WTC11 (cell line): ENCODE measurements around the gene SAE1. TPM values are rescaled to one million over a fixed set of nuclear protein-coding genes. Genes with fewer than 3 reads are reported as not detected.

Experiments used
- ATAC-seq: fragments of 200-7000 bp; cut with Tn5 transposase; 2 replicates; pipeline ENCODE4 v1.10.0; 2021; ENCODE audit warnings: mild to moderate bottlenecking, moderate library complexity
- CTCF ChIA-PET: fragments of 300-600 bp; sonication (Branson Sonifier 250); formaldehyde crosslinking; loops from one replicate; lab custom pipeline; 2021; ENCODE audit warnings: antibody characterized with exemption; lab: Charles Lee
- POLR2A ChIA-PET: fragments of 350-600 bp; sonication (Branson Sonifier 250); formaldehyde crosslinking; loops from one replicate; lab custom pipeline; 2021; ENCODE audit warnings: antibody characterized with exemption; lab: Charles Lee
- DNase-seq: peaks from one replicate; pipeline ENCODE4 v3.0.0; 2021; ENCODE audit warnings: low spot score
- H3K27ac Mint-ChIP-seq: 2 replicates; pipeline ENCODE4 v1.8.0; 2021; ENCODE audit warnings: mixed read lengths
- H3K27me3 Mint-ChIP-seq: 2 replicates; pipeline ENCODE4 v1.8.0; 2021; ENCODE audit warnings: low read depth, mild to moderate bottlenecking, moderate library complexity, mixed read lengths
- H3K36me3 Mint-ChIP-seq: 2 replicates; pipeline ENCODE4 v1.8.0; 2021; ENCODE audit warnings: mixed read lengths
- H3K4me1 Mint-ChIP-seq: 2 replicates; pipeline ENCODE4 v1.8.0; 2022; ENCODE audit warnings: mixed read lengths
- H3K4me3 Mint-ChIP-seq: 2 replicates; pipeline ENCODE4 v1.8.0; 2021; ENCODE audit warnings: mild to moderate bottlenecking, moderate library complexity, mixed read lengths
- H3K9me3 Mint-ChIP-seq: 2 replicates; pipeline ENCODE4 v1.8.0; 2021; ENCODE audit warnings: mixed read lengths
- ARID4B ChIP-seq: sonication (generic); formaldehyde crosslinking; IDR thresholded peaks from 2 replicates; pipeline ENCODE4 v1.8.0; 2023; ENCODE audit warnings: missing genetic modification reagents, mild to moderate bottlenecking, borderline replicate concordance
- CREM ChIP-seq: sonication (generic); formaldehyde crosslinking; IDR thresholded peaks from 2 replicates; pipeline ENCODE4 v1.8.1; 2022; ENCODE audit warnings: mild to moderate bottlenecking, missing genetic modification reagents, moderate library complexity
- EMX1 ChIP-seq: fragments of 250-450 bp; sonication (Bioruptor Pico); IDR thresholded peaks from 2 replicates; pipeline ENCODE4 v1.8.0; 2021; ENCODE audit warnings: mild to moderate bottlenecking
- MAX ChIP-seq: sonication (generic); formaldehyde crosslinking; IDR thresholded peaks from 2 replicates; pipeline ENCODE4 v1.8.0; 2022; ENCODE audit warnings: mild to moderate bottlenecking, missing genetic modification reagents
- SP1 ChIP-seq: sonication (generic); formaldehyde crosslinking; conservative IDR thresholded peaks from 2 replicates; pipeline ENCODE4 v1.8.1; 2022; ENCODE audit warnings: missing genetic modification reagents
- TP53 ChIP-seq: sonication (generic); formaldehyde crosslinking; IDR thresholded peaks from 2 replicates; pipeline ENCODE4 v1.8.1; 2023; ENCODE audit warnings: mild to moderate bottlenecking, missing genetic modification reagents
- ZMAT4 ChIP-seq: fragments of 250-450 bp; sonication (Bioruptor Pico); IDR thresholded peaks from 2 replicates; pipeline ENCODE4 v1.9.0; 2021; ENCODE audit warnings: mild to moderate bottlenecking
- ZNF317 ChIP-seq: sonication (generic); formaldehyde crosslinking; IDR thresholded peaks from 2 replicates; pipeline ENCODE4 v1.8.1; 2023; ENCODE audit warnings: low read depth, mild to moderate bottlenecking, moderate library complexity, missing genetic modification reagents, borderline replicate concordance
- ZNF396 ChIP-seq: fragments of 250-450 bp; sonication (Bioruptor Pico); IDR thresholded peaks from 2 replicates; pipeline ENCODE4 v1.8.0; 2021; ENCODE audit warnings: mild to moderate bottlenecking, moderate library complexity, borderline replicate concordance
- total RNA-seq: library from RNA; stranded (reverse); gene quantifications from 3 replicates; pipeline ENCODE4 v1.2.3, GENCODE V29; 2021
- TF ChIP-seq, protein P1 (sequence below): fragments of 250-450 bp; sonication (Bioruptor Pico); IDR thresholded peaks from 2 replicates; pipeline ENCODE4 v1.9.0; 2021; ENCODE audit warnings: mild to moderate bottlenecking, borderline replicate concordance
- TF ChIP-seq, protein P2 (sequence below): sonication (generic); formaldehyde crosslinking; IDR thresholded peaks from 2 replicates; pipeline ENCODE4 v1.8.0; 2022; ENCODE audit warnings: mild to moderate bottlenecking, missing genetic modification reagents
- TF ChIP-seq, protein P3 (sequence below): sonication (generic); formaldehyde crosslinking; IDR thresholded peaks from 2 replicates; pipeline ENCODE4 v1.8.0; 2022; ENCODE audit warnings: missing genetic modification reagents
- TF ChIP-seq, protein P4 (sequence below): sonication (generic); formaldehyde crosslinking; IDR thresholded peaks from 2 replicates; pipeline ENCODE4 v1.8.0; 2023; ENCODE audit warnings: mild to moderate bottlenecking, missing genetic modification reagents

Gene SAE1
- total RNA-seq, 1 experiment from 2014 or later = 224 TPM

DNA sequence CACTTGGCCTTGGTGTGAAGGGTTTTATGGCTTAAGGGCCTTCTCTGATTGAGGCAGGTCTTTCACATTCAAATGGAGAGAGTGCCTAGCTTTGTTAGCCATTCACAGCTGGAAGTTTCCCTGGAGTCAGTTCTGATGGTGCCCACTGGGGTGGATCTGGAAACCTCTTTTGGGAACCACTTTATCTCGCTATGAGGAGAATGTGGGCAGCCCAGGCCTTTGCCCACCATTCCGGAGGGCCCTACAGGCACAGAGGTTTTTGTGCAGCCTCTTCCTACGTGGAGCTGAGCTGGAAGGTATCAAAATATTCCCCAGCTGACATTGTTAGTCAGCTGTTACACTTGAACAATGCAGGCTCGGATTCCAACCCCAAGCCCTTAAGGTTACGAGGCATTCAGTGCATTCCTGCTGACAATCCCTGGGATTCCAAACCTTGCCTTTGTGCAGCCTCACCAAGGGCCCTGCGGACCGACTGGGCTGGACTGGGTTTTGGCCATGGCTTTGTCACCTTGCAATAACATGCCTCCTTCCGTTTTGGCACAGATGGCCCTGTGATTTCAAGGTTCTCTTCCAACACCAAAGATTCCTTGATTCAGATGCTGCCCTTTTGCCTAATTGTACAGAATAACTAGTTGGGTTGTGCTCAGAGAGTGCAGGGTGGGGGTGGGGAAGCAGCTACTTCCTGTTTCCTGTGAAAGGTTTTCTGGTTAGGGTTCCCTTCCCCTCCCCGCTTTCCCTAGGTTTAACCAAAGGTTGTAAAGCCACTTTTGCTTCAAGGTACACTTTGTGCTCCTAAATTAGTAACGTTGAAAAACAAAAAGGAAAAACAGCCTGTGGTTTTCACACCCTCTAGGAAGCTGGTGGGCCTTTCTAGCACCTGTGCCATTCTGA, 27.0 kb downstream of the SAE1 start:
- H3K4me3 Mint-ChIP-seq = peak overlapping the region; percentile 51
- POLR2A ChIA-PET = interaction anchor here (0.6 to 1.6 kb wide), 9 partner anchors 15 to 272 kb away, joined by 3 to 10 read pairs (median 4); partner anchors contain the start of gene ZC3H4
- H3K36me3 Mint-ChIP-seq = peaks cover 66% of the 10 kb centered on the region
- no peaks in the 10 kb centered on the region for H3K9me3 Mint-ChIP-seq
- CTCF ChIA-PET = interaction anchor here (0.6 to 2.7 kb wide), 19 partner anchors 8 to 191 kb away, joined by 3 to 26 read pairs (median 4); partner anchors contain the start of genes CCDC9, DHX34 and SAE1
- TF ChIP-seq, protein P1, sequence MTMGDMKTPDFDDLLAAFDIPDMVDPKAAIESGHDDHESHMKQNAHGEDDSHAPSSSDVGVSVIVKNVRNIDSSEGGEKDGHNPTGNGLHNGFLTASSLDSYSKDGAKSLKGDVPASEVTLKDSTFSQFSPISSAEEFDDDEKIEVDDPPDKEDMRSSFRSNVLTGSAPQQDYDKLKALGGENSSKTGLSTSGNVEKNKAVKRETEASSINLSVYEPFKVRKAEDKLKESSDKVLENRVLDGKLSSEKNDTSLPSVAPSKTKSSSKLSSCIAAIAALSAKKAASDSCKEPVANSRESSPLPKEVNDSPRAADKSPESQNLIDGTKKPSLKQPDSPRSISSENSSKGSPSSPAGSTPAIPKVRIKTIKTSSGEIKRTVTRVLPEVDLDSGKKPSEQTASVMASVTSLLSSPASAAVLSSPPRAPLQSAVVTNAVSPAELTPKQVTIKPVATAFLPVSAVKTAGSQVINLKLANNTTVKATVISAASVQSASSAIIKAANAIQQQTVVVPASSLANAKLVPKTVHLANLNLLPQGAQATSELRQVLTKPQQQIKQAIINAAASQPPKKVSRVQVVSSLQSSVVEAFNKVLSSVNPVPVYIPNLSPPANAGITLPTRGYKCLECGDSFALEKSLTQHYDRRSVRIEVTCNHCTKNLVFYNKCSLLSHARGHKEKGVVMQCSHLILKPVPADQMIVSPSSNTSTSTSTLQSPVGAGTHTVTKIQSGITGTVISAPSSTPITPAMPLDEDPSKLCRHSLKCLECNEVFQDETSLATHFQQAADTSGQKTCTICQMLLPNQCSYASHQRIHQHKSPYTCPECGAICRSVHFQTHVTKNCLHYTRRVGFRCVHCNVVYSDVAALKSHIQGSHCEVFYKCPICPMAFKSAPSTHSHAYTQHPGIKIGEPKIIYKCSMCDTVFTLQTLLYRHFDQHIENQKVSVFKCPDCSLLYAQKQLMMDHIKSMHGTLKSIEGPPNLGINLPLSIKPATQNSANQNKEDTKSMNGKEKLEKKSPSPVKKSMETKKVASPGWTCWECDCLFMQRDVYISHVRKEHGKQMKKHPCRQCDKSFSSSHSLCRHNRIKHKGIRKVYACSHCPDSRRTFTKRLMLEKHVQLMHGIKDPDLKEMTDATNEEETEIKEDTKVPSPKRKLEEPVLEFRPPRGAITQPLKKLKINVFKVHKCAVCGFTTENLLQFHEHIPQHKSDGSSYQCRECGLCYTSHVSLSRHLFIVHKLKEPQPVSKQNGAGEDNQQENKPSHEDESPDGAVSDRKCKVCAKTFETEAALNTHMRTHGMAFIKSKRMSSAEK (CRISPR knock-in tag) = no peak
- TF ChIP-seq ZMAT4 (no peak), MAX (CRISPR knock-in tag) (peak; percentile 32; the same call in 1 of the 2 replicates), ARID4B (CRISPR knock-in tag) (0 out of 2 replicates have a peak, but pooled peaks have one; percentile 24), TP53 (CRISPR knock-in tag) (no peak), CREM (CRISPR knock-in tag) (no peak), SP1 (CRISPR knock-in tag) (0 out of 2 replicates have a peak, but pooled peaks have one; percentile 31), EMX1 (CRISPR knock-in tag) (no peak), ZNF396 (CRISPR knock-in tag) (no peak), ZNF317 (peak; percentile 74)
- TF ChIP-seq, protein P2, sequence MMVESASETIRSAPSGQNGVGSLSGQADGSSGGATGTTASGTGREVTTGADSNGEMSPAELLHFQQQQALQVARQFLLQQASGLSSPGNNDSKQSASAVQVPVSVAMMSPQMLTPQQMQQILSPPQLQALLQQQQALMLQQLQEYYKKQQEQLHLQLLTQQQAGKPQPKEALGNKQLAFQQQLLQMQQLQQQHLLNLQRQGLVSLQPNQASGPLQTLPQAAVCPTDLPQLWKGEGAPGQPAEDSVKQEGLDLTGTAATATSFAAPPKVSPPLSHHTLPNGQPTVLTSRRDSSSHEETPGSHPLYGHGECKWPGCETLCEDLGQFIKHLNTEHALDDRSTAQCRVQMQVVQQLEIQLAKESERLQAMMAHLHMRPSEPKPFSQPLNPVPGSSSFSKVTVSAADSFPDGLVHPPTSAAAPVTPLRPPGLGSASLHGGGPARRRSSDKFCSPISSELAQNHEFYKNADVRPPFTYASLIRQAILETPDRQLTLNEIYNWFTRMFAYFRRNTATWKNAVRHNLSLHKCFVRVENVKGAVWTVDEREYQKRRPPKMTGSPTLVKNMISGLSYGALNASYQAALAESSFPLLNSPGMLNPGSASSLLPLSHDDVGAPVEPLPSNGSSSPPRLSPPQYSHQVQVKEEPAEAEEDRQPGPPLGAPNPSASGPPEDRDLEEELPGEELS (CRISPR knock-in tag) = peak; percentile 22; the same call in 1 of the 2 replicates
- TF ChIP-seq, protein P3, sequence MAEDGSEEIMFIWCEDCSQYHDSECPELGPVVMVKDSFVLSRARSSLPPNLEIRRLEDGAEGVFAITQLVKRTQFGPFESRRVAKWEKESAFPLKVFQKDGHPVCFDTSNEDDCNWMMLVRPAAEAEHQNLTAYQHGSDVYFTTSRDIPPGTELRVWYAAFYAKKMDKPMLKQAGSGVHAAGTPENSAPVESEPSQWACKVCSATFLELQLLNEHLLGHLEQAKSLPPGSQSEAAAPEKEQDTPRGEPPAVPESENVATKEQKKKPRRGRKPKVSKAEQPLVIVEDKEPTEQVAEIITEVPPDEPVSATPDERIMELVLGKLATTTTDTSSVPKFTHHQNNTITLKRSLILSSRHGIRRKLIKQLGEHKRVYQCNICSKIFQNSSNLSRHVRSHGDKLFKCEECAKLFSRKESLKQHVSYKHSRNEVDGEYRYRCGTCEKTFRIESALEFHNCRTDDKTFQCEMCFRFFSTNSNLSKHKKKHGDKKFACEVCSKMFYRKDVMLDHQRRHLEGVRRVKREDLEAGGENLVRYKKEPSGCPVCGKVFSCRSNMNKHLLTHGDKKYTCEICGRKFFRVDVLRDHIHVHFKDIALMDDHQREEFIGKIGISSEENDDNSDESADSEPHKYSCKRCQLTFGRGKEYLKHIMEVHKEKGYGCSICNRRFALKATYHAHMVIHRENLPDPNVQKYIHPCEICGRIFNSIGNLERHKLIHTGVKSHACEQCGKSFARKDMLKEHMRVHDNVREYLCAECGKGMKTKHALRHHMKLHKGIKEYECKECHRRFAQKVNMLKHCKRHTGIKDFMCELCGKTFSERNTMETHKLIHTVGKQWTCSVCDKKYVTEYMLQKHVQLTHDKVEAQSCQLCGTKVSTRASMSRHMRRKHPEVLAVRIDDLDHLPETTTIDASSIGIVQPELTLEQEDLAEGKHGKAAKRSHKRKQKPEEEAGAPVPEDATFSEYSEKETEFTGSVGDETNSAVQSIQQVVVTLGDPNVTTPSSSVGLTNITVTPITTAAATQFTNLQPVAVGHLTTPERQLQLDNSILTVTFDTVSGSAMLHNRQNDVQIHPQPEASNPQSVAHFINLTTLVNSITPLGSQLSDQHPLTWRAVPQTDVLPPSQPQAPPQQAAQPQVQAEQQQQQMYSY (CRISPR knock-in tag) = peak; percentile 37; the same call in 1 of the 2 replicates
- TF ChIP-seq, protein P4, sequence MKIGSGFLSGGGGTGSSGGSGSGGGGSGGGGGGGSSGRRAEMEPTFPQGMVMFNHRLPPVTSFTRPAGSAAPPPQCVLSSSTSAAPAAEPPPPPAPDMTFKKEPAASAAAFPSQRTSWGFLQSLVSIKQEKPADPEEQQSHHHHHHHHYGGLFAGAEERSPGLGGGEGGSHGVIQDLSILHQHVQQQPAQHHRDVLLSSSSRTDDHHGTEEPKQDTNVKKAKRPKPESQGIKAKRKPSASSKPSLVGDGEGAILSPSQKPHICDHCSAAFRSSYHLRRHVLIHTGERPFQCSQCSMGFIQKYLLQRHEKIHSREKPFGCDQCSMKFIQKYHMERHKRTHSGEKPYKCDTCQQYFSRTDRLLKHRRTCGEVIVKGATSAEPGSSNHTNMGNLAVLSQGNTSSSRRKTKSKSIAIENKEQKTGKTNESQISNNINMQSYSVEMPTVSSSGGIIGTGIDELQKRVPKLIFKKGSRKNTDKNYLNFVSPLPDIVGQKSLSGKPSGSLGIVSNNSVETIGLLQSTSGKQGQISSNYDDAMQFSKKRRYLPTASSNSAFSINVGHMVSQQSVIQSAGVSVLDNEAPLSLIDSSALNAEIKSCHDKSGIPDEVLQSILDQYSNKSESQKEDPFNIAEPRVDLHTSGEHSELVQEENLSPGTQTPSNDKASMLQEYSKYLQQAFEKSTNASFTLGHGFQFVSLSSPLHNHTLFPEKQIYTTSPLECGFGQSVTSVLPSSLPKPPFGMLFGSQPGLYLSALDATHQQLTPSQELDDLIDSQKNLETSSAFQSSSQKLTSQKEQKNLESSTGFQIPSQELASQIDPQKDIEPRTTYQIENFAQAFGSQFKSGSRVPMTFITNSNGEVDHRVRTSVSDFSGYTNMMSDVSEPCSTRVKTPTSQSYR = peak; percentile 60; the same call in 1 of the 2 replicates
- H3K4me1 Mint-ChIP-seq = peaks cover 43% of the 10 kb centered on the region
- peak; percentile 72 for DNase-seq
- peak overlapping the region; percentile 99 for H3K27ac Mint-ChIP-seq
- H3K27me3 Mint-ChIP-seq = no peaks in the 10 kb centered on the region
- peak; percentile 92 for ATAC-seq
